Measurements from ENCODE around the gene MGRN1. TPM values are rescaled to one million over a fixed set of nuclear protein-coding genes. Genes with fewer than 3 reads are reported as not detected.

Gene MGRN1
- total RNA-seq, 1 donor from 2014 or later: 40.8 TPM

DNA sequence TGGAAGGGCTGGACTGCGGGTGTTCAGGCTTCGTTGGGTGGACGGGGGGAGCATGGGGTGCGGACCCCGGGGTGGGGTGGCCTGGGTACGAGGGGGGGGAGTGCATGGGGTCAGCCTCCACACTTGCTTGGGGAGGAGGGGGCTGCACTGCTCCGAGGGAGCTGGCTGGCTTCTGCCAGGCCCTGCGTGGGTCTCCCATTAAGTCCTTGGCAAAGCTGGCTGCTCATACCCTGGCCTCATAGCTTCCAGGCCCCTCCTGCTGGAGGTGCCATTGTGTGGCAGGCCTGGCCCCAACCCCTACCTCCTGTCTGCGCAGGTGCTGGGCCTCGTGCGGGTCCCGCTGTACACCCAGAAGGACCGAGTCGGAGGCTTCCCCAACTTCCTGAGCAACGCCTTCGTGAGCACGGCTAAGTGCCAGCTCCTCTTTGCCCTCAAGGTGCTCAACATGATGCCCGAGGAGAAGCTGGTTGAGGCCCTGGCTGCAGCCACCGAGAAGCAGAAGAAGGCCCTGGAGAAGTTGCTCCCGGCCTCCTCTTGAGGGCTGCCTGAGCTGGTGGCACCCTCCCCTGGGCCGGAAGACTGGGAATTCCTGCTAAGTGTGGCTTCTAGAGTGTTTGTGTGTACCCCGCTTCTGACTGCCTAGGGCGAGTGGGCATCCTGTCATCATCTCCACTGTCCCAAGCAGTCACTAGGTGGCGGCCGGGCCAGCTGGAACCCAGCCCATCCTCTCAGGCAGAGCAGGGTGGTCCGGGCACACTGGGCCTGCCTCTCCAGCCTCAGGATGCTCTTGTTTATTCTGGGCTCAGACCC is 70.2 kb downstream of the MGRN1 start:
- H3K27ac ChIP-seq: peak overlapping the region; percentile 74
- H3K4me3 ChIP-seq: peak overlapping the region; percentile 78 to 91
- no peak for TF ChIP-seq POLR2A (IDR thresholded peaks at IDR 0.05)
- TF ChIP-seq, protein P1, sequence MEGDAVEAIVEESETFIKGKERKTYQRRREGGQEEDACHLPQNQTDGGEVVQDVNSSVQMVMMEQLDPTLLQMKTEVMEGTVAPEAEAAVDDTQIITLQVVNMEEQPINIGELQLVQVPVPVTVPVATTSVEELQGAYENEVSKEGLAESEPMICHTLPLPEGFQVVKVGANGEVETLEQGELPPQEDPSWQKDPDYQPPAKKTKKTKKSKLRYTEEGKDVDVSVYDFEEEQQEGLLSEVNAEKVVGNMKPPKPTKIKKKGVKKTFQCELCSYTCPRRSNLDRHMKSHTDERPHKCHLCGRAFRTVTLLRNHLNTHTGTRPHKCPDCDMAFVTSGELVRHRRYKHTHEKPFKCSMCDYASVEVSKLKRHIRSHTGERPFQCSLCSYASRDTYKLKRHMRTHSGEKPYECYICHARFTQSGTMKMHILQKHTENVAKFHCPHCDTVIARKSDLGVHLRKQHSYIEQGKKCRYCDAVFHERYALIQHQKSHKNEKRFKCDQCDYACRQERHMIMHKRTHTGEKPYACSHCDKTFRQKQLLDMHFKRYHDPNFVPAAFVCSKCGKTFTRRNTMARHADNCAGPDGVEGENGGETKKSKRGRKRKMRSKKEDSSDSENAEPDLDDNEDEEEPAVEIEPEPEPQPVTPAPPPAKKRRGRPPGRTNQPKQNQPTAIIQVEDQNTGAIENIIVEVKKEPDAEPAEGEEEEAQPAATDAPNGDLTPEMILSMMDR (IDR thresholded peaks at IDR 0.05): no peak
- TF ChIP-seq POLR2AphosphoS5 (IDR thresholded peaks at IDR 0.05; ENCODE audit: insufficient read depth in 1 of 2, low read depth in 1 of 2): no peak
- DNase-seq (ENCODE audit: extremely low spot score in 2 of 2): peak in 1 of 2 donors; percentile 92
- H3K36me3 ChIP-seq: peaks cover 0 to 25% of the 10 kb centered on the region in 2 donors
- peaks cover 37% of the 10 kb centered on the region for H3K4me1 ChIP-seq
- intact Hi-C loops (cut with DNase I): no loop called here
- no peaks in the 10 kb centered on the region for H3K9me3 ChIP-seq
- H3K27me3 ChIP-seq: no peaks in the 10 kb centered on the region

DNA sequence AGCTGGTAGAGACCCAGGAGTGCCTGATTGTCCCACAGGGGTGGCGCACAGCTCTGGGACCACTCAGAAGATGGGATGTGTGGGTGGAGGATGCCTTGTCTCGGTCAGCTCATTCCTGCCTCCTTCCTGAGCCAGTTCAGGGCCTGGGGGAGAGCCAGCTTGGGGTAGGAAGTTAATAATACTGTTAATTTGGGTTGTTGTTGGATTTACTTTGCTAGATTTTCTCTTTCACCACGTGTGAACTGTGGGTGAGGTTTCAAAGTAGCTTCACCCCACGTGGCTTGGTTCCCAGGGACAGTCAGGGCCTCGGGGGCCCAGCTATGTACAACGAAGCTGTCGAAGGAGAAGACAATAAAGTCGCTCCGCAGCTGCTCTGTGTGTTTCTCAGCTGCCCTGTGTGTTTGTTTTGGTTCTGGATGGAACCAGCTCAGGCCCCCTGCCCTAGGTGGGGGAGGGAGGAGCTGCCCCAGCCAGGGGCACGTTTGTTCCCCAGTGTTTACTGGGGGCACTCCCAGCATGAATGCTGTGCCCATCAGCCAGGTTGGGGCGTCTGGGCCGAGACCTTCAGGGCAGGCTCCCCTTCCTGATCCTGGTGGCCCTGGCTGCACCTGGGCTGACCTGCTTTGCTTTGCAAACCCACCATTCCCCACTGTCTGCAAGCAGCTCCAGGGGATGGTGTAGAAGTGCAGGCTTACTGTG is 71.0 kb downstream of the MGRN1 start:
- Histone ChIP-seq H3K4me3 (no peak overlapping the region), H3K9me3 (no peaks in the 10 kb centered on the region), H3K36me3 (peaks cover 0 to 33% of the 10 kb centered on the region in 2 donors), H3K4me1 (peaks cover 37% of the 10 kb centered on the region), H3K27ac (peak overlapping the region; percentile 74), H3K27me3 (no peaks in the 10 kb centered on the region)
- DNase-seq (ENCODE audit: extremely low spot score in 2 of 2): peak in 1 of 2 donors; percentile 86
- TF ChIP-seq, protein P1 (IDR thresholded peaks at IDR 0.05): no peak
- TF ChIP-seq POLR2A (IDR thresholded peaks at IDR 0.05) (no peak), POLR2AphosphoS5 (IDR thresholded peaks at IDR 0.05; ENCODE audit: insufficient read depth in 1 of 2, low read depth in 1 of 2) (no peak)
- intact Hi-C loops (cut with DNase I): no loop called here

DNA sequence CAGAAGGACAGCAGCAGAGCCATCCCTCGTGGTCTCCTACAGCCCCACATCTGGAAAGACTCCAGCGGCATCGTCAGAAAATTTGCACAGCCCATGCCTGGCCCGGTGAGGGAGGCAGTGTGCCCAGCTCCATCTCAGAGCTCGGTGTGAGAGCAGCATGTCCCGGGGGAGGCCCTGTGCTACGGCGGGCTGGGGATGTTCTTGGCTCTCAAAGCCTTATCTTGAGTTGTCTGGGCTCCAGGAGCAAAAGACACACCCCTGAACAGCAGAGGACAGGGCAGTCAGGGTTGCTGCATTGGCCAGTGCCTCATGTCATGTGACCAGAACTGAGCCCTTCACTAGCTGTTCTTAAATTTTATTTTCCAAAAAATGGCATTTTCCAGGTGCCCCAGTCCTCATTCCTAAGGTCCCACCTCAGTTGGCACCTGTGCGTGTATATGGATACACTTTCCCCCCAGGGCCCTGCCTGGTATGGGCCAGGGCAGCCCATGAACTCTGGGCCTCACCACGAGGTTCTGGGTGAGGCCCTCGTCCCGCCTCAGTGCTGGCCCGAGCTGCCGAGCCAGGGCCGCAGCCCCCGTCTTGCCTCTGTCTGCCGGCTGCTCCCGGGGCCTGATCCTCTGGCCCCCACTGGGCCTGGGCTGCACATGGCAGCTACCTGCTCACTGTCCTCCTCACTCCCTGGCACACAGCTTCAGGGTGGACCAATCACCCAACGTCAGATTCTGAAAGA is 71.7 kb downstream of the MGRN1 start:
- H3K27me3 ChIP-seq: no peaks in the 10 kb centered on the region
- H3K4me3 ChIP-seq: no peak overlapping the region
- DNase-seq (ENCODE audit: extremely low spot score in 2 of 2): peak in 1 of 2 donors; percentile 88
- H3K4me1 ChIP-seq: peaks cover 37% of the 10 kb centered on the region
- peaks cover 0 to 39% of the 10 kb centered on the region in 2 donors for H3K36me3 ChIP-seq
- intact Hi-C loops (cut with DNase I): no loop called here
- peak overlapping the region; percentile 74 for H3K27ac ChIP-seq
- TF ChIP-seq, protein P1 (IDR thresholded peaks at IDR 0.05): no peak
- TF ChIP-seq POLR2A (IDR thresholded peaks at IDR 0.05) (no peak), POLR2AphosphoS5 (IDR thresholded peaks at IDR 0.05; ENCODE audit: insufficient read depth in 1 of 2, low read depth in 1 of 2) (no peak)
- H3K9me3 ChIP-seq: no peaks in the 10 kb centered on the region

DNA sequence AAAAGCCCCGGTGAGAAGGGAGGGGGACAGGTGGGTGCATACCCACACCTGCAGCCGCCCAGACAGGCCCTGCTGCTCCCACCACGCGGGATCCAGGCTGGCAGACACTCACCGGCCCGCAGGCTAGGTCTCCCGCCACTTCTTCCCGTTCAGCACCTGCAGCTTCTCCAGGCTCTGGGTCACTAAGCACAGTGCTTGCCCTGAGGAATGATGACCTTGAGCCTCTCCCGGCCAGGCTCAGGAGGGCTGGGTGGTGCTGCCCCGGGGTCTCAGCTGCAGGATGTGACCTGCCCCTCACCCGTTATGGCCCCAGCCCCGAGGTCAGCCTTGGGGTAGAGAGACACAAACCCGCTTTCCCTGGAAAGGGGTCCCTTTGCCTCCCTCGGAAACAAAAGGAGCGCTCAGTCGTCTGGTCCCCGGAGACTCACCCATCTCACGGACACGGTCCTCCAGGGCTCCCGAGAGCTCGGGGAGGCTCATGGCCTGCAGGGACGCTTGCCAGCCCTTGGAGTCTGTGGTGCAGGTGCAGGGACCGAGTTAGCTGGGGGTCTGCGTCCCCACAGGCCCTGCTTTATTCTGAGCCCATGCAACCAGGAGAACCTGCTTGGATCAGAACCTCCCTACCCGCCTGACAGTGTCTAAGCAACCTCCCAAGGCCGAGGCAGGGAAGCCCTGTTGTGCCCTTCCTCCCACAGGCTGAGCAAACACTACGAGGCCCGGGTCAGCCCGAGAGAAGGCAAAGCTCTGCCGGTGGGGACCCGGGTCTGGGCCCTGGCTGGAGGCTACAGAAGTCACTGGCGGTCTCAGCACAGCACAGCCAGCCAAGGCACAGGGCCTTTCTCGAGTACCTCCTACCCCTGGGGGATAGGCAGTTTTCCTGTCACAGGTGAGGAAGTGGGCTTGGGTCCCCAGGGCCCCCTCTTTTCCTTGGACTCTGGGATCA is 72.5 kb downstream of the MGRN1 start:
- Histone ChIP-seq H3K36me3 (peaks cover 0 to 39% of the 10 kb centered on the region in 2 donors), H3K27ac (no peak overlapping the region), H3K4me3 (no peak overlapping the region), H3K9me3 (no peaks in the 10 kb centered on the region), H3K4me1 (peaks cover 37% of the 10 kb centered on the region), H3K27me3 (no peaks in the 10 kb centered on the region)
- intact Hi-C loops (cut with DNase I): no loop called here
- TF ChIP-seq POLR2A (IDR thresholded peaks at IDR 0.05) (no peak), POLR2AphosphoS5 (IDR thresholded peaks at IDR 0.05; ENCODE audit: insufficient read depth in 1 of 2, low read depth in 1 of 2) (no peak)
- TF ChIP-seq, protein P1 (IDR thresholded peaks at IDR 0.05): no peak
- DNase-seq (ENCODE audit: extremely low spot score in 2 of 2): no peak
